ENCODE data around the gene FRAS1.

DNA sequence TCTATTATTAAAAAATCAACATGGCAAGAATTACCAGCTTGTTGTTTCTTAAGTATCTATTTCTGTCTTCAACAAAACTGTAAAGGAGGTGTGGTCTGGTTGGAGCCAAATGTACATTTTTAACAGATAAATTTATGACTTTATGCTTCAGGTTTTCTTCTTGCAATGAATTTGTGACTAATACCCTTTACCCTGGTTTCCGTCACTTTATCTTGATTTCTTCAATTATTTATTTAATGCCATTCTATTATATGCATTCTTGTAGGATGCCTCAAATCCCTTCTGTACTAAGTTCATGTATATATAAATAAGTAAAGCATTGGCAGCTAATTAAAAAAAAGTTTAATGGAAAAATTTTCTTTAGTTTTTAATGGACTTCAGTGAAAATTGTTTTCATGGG lies 453.0 kb downstream of the FRAS1 start:
- TF ChIP-seq GATA2 (IDR thresholded peaks at IDR 0.05; ENCODE audit: low read depth, low read length) (no peak), GATA3 (IDR thresholded peaks at IDR 0.05; ENCODE audit: low read depth, low read length) (no peak)
